Omental fat pad (tissue), 4 donors: ENCODE results near the gene RYR2. TPM values are rescaled to one million over a fixed set of nuclear protein-coding genes. Genes with fewer than 3 reads are reported as not detected.

Experiments used
- ATAC-seq: fragments of 150-250 bp; one replicate; pipeline ENCODE4 v1.9.1; 2016; ENCODE audit warnings: mild to moderate bottlenecking, moderate library complexity; ENCODE audit not compliant: low FRiP score
- DNase-seq: peaks from one replicate; pipeline ENCODE4 v3.0.0-alpha.2; 2019; ENCODE audit warnings: low spot score
- CTCF ChIP-seq, 3 donors: fragments of 450-650 bp; IDR thresholded peaks; one replicate each; pipeline ENCODE4 v1.5.1; 2016 to 2017; ENCODE audit warnings: antibody characterized with exemption in 3 of 3, mild to moderate bottlenecking in 3 of 3, moderate library complexity in 2 of 3
- total RNA-seq, 4 donors: library from RNA; depleted of rRNA; stranded (reverse); fragments of >200 nt; gene quantifications; one replicate each; pipeline ENCODE4 v1.1.0, GENCODE V29; 2016

Gene RYR2
- total RNA-seq, 4 donors from 2014 or later = 0.19 to 2.4 (median 1.2) TPM

- no peak for DNase-seq
- no peak for ATAC-seq
- TF ChIP-seq CTCF (IDR thresholded peaks at IDR 0.05) = no peak
Measured at GRCh38 chr1:237065903-237066302, 23.9 kb downstream of the RYR2 start.

GRCh38 chr1:237070519-237070918 lies 28.5 kb downstream of the RYR2 start:
- DNase-seq (no peak), ATAC-seq (no peak)
- TF ChIP-seq CTCF (IDR thresholded peaks at IDR 0.05) = no peak

- no peak for TF ChIP-seq CTCF (IDR thresholded peaks at IDR 0.05)
- ATAC-seq = no peak
Measured at GRCh38 chr1:237071641-237072420, 29.8 kb downstream of the RYR2 start.

GRCh38 chr1:237074371-237075117 lies 32.6 kb downstream of the RYR2 start:
- no peak for ATAC-seq

More at GRCh38 chr1:237071641-237072420, 29.8 kb downstream of the RYR2 start:
- DNase-seq = no peak

GRCh38 chr1:237084341-237085077 lies 42.5 kb downstream of the RYR2 start:
- DNase-seq (no peak), ATAC-seq (no peak)
- TF ChIP-seq CTCF (IDR thresholded peaks at IDR 0.05) = no peak

More at GRCh38 chr1:237074371-237075117, 32.6 kb downstream of the RYR2 start:
- TF ChIP-seq CTCF (IDR thresholded peaks at IDR 0.05) = no peak
- no peak for DNase-seq

- ATAC-seq (no peak), DNase-seq (no peak)
Measured at GRCh38 chr1:237091691-237092090, 49.7 kb downstream of the RYR2 start.

More at GRCh38 chr1:237091691-237092090, 49.7 kb downstream of the RYR2 start:
- TF ChIP-seq CTCF (IDR thresholded peaks at IDR 0.05) = no peak
